GM23338 (cell line): ENCODE data around the gene IGLL5.

Experiments used
- CREB1 ChIP-seq: fragments of 250-450 bp; sonication (Bioruptor Pico); IDR thresholded peaks from 2 replicates; pipeline ENCODE4 v1.5.0; 2020; ENCODE audit warnings: low read depth, mild to moderate bottlenecking, moderate library complexity
- CTCF ChIP-seq, 2 experiments: fragments of 200-600 bp in 1 of 2; sonication (generic) in 1 of 2; conservative IDR thresholded peaks; 2 replicates each; pipeline versions ENCODE4 v1.5.1 to v1.6.1; 2016 to 2017; ENCODE audit warnings: antibody characterized with exemption in 2 of 2, low read depth in 2 of 2, mild to moderate bottlenecking in 2 of 2, moderate library complexity in 1 of 2
- EZH2 ChIP-seq: fragments of 200-600 bp; sonication (generic); IDR thresholded peaks from one replicate; pipeline ENCODE4 v1.8.0; 2017; ENCODE audit warnings: antibody characterized with exemption, mild to moderate bottlenecking, low read depth; ENCODE audit not compliant: unreplicated experiment
- EZH2phosphoT487 ChIP-seq: fragments of 200-600 bp; sonication (generic); IDR thresholded peaks from one replicate; pipeline ENCODE4 v1.8.1; 2018; ENCODE audit warnings: antibody characterized with exemption; ENCODE audit not compliant: unreplicated experiment
- JUNB ChIP-seq: IDR thresholded peaks from one replicate; pipeline ENCODE4 v1.6.1; 2016; ENCODE audit warnings: antibody characterized with exemption; ENCODE audit not compliant: unreplicated experiment
- NANOG ChIP-seq: IDR thresholded peaks from 2 replicates; pipeline ENCODE4 v1.6.1; 2016; ENCODE audit warnings: antibody characterized with exemption, borderline replicate concordance
- POLR2AphosphoS5 ChIP-seq: IDR thresholded peaks from 2 replicates; pipeline ENCODE4 v1.6.1; 2016; ENCODE audit warnings: antibody characterized with exemption, low read depth
- REST ChIP-seq: IDR thresholded peaks from one replicate; pipeline ENCODE4 v1.6.1; 2018; ENCODE audit warnings: antibody characterized with exemption; ENCODE audit not compliant: unreplicated experiment
- STAT1 ChIP-seq: IDR thresholded peaks from one replicate; pipeline ENCODE4 v1.6.1; 2016; ENCODE audit warnings: antibody characterized with exemption; ENCODE audit not compliant: unreplicated experiment
- ZNF114 ChIP-seq: fragments of 250-450 bp; sonication (Bioruptor Pico); IDR thresholded peaks from 2 replicates; pipeline ENCODE4 v1.5.0; 2020; ENCODE audit warnings: mild to moderate bottlenecking, moderate library complexity
- ZNF331 ChIP-seq: fragments of 250-450 bp; sonication (Bioruptor Pico); IDR thresholded peaks from 2 replicates; pipeline ENCODE4 v1.5.0; 2020; ENCODE audit warnings: low read depth, mild to moderate bottlenecking, moderate library complexity
- TF ChIP-seq, protein P1 (sequence below): IDR thresholded peaks from 2 replicates; pipeline ENCODE4 v1.6.1; 2016; ENCODE audit warnings: antibody characterized with exemption
- TF ChIP-seq, protein P2 (sequence below): fragments of 250-450 bp; sonication (Bioruptor Pico); IDR thresholded peaks from 2 replicates; pipeline ENCODE4 v1.5.0; 2020; ENCODE audit warnings: mild to moderate bottlenecking, moderate library complexity

DNA sequence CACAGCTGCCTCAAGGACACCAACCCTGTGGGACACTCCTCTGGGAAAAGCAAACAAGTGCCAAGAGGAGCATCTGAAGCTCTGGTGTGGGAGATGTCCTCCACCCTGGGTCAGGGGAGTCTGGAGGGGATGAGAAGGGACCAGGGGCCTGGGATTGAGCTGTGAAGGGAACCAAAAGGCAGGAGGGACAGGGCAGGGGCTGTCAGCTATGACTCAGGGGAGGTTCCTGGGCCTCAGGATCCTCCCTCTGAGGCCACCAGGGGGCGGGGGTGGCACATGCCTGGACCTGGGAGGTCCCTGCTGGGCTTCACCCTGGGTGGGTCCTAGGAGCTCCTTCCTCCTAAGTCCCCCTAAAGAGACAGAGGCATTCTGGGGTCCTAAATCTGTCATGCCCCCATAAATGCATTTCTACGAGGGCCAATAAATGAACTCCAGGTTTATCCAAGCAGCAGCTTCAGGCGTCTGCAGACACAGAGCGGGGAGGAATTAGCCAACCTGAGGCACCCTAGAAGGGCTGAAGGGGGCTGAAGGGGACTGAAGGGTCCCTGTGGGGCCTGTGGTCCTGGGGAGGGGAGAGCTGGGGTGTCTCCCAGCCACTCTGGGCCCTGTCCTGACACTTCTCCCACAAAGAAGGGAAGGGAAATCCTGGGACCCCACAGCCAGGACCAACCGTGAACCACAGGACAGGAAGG is 31.9 kb upstream of the IGLL5 start:
- no peak for TF ChIP-seq EZH2
- no peak for TF ChIP-seq EZH2phosphoT487
- peak; percentile 63 to 71 for TF ChIP-seq CTCF (conservative IDR thresholded peaks at IDR 0.05; ENCODE audit: low read depth in 2 of 2)
- TF ChIP-seq ZNF331 = no peak
- TF ChIP-seq POLR2AphosphoS5 = no peak
- no peak for TF ChIP-seq CREB1 (CRISPR knock-in tag)
- TF ChIP-seq REST = no peak
- no peak for TF ChIP-seq ZNF114
- TF ChIP-seq NANOG = no peak
- TF ChIP-seq, protein P1, sequence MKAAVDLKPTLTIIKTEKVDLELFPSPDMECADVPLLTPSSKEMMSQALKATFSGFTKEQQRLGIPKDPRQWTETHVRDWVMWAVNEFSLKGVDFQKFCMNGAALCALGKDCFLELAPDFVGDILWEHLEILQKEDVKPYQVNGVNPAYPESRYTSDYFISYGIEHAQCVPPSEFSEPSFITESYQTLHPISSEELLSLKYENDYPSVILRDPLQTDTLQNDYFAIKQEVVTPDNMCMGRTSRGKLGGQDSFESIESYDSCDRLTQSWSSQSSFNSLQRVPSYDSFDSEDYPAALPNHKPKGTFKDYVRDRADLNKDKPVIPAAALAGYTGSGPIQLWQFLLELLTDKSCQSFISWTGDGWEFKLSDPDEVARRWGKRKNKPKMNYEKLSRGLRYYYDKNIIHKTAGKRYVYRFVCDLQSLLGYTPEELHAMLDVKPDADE = no peak
- TF ChIP-seq JUNB = no peak
- TF ChIP-seq STAT1 = no peak
- TF ChIP-seq, protein P2, sequence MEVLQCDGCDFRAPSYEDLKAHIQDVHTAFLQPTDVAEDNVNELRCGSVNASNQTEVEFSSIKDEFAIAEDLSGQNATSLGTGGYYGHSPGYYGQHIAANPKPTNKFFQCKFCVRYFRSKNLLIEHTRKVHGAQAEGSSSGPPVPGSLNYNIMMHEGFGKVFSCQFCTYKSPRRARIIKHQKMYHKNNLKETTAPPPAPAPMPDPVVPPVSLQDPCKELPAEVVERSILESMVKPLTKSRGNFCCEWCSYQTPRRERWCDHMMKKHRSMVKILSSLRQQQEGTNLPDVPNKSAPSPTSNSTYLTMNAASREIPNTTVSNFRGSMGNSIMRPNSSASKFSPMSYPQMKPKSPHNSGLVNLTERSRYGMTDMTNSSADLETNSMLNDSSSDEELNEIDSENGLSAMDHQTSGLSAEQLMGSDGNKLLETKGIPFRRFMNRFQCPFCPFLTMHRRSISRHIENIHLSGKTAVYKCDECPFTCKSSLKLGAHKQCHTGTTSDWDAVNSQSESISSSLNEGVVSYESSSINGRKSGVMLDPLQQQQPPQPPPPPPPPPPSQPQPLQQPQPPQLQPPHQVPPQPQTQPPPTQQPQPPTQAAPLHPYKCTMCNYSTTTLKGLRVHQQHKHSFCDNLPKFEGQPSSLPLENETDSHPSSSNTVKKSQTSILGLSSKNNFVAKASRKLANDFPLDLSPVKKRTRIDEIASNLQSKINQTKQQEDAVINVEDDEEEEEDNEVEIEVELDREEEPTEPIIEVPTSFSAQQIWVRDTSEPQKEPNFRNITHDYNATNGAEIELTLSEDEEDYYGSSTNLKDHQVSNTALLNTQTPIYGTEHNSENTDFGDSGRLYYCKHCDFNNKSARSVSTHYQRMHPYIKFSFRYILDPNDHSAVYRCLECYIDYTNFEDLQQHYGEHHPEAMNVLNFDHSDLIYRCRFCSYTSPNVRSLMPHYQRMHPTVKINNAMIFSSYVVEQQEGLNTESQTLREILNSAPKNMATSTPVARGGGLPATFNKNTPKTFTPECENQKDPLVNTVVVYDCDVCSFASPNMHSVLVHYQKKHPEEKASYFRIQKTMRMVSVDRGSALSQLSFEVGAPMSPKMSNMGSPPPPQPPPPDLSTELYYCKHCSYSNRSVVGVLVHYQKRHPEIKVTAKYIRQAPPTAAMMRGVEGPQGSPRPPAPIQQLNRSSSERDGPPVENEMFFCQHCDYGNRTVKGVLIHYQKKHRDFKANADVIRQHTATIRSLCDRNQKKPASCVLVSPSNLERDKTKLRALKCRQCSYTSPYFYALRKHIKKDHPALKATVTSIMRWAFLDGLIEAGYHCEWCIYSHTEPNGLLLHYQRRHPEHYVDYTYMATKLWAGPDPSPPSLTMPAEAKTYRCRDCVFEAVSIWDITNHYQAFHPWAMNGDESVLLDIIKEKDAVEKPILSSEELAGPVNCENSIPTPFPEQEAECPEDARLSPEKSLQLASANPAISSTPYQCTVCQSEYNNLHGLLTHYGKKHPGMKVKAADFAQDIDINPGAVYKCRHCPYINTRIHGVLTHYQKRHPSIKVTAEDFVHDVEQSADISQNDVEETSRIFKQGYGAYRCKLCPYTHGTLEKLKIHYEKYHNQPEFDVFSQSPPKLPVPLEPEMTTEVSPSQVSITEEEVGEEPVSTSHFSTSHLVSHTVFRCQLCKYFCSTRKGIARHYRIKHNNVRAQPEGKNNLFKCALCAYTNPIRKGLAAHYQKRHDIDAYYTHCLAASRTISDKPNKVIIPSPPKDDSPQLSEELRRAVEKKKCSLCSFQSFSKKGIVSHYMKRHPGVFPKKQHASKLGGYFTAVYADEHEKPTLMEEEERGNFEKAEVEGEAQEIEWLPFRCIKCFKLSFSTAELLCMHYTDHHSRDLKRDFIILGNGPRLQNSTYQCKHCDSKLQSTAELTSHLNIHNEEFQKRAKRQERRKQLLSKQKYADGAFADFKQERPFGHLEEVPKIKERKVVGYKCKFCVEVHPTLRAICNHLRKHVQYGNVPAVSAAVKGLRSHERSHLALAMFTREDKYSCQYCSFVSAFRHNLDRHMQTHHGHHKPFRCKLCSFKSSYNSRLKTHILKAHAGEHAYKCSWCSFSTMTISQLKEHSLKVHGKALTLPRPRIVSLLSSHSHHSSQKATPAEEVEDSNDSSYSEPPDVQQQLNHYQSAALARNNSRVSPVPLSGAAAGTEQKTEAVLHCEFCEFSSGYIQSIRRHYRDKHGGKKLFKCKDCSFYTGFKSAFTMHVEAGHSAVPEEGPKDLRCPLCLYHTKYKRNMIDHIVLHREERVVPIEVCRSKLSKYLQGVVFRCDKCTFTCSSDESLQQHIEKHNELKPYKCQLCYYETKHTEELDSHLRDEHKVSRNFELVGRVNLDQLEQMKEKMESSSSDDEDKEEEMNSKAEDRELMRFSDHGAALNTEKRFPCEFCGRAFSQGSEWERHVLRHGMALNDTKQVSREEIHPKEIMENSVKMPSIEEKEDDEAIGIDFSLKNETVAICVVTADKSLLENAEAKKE (CRISPR knock-in tag) = no peak
